Measurements from ENCODE around the gene TAF7L.

DNA sequence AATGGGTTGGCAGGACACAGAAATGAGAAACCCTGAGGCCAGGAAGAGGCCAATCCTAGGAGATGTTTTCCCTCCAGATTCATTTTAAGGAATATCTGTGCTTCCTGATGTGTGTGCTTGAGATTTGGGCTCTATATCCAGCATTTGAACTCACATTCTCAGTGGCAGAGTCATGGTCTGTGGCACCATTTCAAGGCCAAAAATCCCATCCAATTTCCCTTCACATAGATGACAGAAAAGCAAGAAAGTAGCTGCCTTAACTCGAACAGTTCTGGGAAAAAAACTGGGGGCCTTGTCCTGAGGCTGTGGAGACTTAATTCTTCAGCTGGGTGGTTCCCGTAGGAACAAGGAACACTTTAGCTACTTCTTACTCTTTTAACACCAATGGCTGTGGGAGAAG is 27.4 kb downstream of the TAF7L start:
- TF ChIP-seq, protein P1, sequence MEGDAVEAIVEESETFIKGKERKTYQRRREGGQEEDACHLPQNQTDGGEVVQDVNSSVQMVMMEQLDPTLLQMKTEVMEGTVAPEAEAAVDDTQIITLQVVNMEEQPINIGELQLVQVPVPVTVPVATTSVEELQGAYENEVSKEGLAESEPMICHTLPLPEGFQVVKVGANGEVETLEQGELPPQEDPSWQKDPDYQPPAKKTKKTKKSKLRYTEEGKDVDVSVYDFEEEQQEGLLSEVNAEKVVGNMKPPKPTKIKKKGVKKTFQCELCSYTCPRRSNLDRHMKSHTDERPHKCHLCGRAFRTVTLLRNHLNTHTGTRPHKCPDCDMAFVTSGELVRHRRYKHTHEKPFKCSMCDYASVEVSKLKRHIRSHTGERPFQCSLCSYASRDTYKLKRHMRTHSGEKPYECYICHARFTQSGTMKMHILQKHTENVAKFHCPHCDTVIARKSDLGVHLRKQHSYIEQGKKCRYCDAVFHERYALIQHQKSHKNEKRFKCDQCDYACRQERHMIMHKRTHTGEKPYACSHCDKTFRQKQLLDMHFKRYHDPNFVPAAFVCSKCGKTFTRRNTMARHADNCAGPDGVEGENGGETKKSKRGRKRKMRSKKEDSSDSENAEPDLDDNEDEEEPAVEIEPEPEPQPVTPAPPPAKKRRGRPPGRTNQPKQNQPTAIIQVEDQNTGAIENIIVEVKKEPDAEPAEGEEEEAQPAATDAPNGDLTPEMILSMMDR (IDR thresholded peaks at IDR 0.05; ENCODE audit: poor library complexity) = no peak
- no peak for TF ChIP-seq EZH2 (IDR thresholded peaks at IDR 0.05; ENCODE audit: borderline replicate concordance)

All from hepatocyte (in vitro differentiated cells).